Fibroblast of lung (primary cell): ENCODE results near the gene PLSCR1. TPM values are rescaled to one million over a fixed set of nuclear protein-coding genes. Genes with fewer than 3 reads are reported as not detected.

ENCODE experiments used
- DNase-seq, 2 donors: peaks; one replicate each; pipeline versions ENCODE4 v3.0.0 to v3.0.0-alpha.2; 2010; ENCODE audit warnings: low read depth in 2 of 2
- H2AFZ ChIP-seq: 2 replicates; pipeline ENCODE4 v1.5.1; 2012; ENCODE audit warnings: low read length, control low read depth, inconsistent platforms
- H3K27ac ChIP-seq: 2 replicates; pipeline ENCODE4 v1.5.1; 2011; ENCODE audit warnings: low read length, control low read depth; ENCODE audit not compliant: insufficient read depth
- H3K27me3 ChIP-seq: 2 replicates; pipeline ENCODE4 v1.5.1; 2011; ENCODE audit warnings: mild to moderate bottlenecking, low read length; ENCODE audit not compliant: control insufficient read depth, insufficient read depth
- H3K36me3 ChIP-seq: 2 replicates; pipeline ENCODE4 v1.5.1; 2011; ENCODE audit warnings: low read length; ENCODE audit not compliant: control insufficient read depth, insufficient read depth
- H3K4me1 ChIP-seq: 2 replicates; pipeline ENCODE4 v1.5.1; 2011; ENCODE audit warnings: low read length; ENCODE audit not compliant: control insufficient read depth, insufficient read depth; ENCODE audit errors: extremely low read depth
- H3K4me2 ChIP-seq: 2 replicates; pipeline ENCODE4 v1.5.1; 2011; ENCODE audit warnings: low read length, control low read depth; ENCODE audit not compliant: insufficient read depth; ENCODE audit errors: extremely low read depth
- H3K4me3 ChIP-seq, 4 experiments: fragments of 200-600 bp in 1 of 4; sonication (generic) in 1 of 4; replicated peaks in 1 of 4; 2 replicates each; pipeline ENCODE4 v1.5.1; 2011 to 2016; ENCODE audit warnings: low read length in 4 of 4, low read depth in 3 of 4, mild to moderate bottlenecking in 3 of 4, control low read depth in 2 of 4, inconsistent platforms in 1 of 4, mixed read lengths in 1 of 4; ENCODE audit not compliant: insufficient read depth in 1 of 4; ENCODE audit errors: control extremely low read depth in 1 of 4
- H3K79me2 ChIP-seq: 2 replicates; pipeline ENCODE4 v1.5.1; 2012; ENCODE audit warnings: mild to moderate bottlenecking, low read length, inconsistent platforms; ENCODE audit not compliant: control insufficient read depth, insufficient read depth
- H3K9ac ChIP-seq: 2 replicates; pipeline ENCODE4 v1.5.1; 2011; ENCODE audit warnings: mild to moderate bottlenecking, low read length, control low read depth; ENCODE audit not compliant: insufficient read depth
- H3K9me3 ChIP-seq: 2 replicates; pipeline ENCODE4 v1.5.1; 2012; ENCODE audit warnings: low read depth, low read length; ENCODE audit not compliant: control insufficient read depth, insufficient read depth
- H4K20me1 ChIP-seq: 2 replicates; pipeline ENCODE4 v1.5.1; 2011; ENCODE audit warnings: low read length; ENCODE audit not compliant: control insufficient read depth, insufficient read depth; ENCODE audit errors: extremely low read depth
- CTCF ChIP-seq, 2 donors: IDR thresholded peaks in 1 of 2; conservative IDR thresholded peaks in 1 of 2; 1 replicate in 1 of 2; 2 replicates in 1 of 2; pipeline ENCODE4 v1.5.1; 2011 to 2012; ENCODE audit warnings: low read length in 2 of 2, control low read depth in 1 of 2, inconsistent platforms in 1 of 2, low read depth in 1 of 2, mild to moderate bottlenecking in 1 of 2
- EZH2 ChIP-seq: IDR thresholded peaks from 2 replicates; pipeline ENCODE4 v1.5.1; 2012; ENCODE audit warnings: low read length, control low read depth, mild to moderate bottlenecking; ENCODE audit errors: missing control alignments
- polyA plus RNA-seq, 2 donors: library from polyadenylated mRNA; depleted of rRNA in 1 of 2; stranded (reverse) in 1 of 2; unstranded in 1 of 2; fragments of >200 nt; gene quantifications; 2 replicates each; pipeline ENCODE4 v1.2.1, GENCODE V29; 2011 to 2012; ENCODE audit warnings: missing spikeins in 1 of 2
- total RNA-seq: library from RNA; depleted of rRNA; stranded (reverse); fragments of >200 nt; gene quantifications from 2 replicates; pipeline ENCODE4 v1.2.1, GENCODE V29; 2014

PLSCR1 gene
- total and polyA plus RNA-seq, 2 donors (not counting 1 experiment from before 2014, with no cell fraction given): 36.8 to 73.3 TPM

DNA sequence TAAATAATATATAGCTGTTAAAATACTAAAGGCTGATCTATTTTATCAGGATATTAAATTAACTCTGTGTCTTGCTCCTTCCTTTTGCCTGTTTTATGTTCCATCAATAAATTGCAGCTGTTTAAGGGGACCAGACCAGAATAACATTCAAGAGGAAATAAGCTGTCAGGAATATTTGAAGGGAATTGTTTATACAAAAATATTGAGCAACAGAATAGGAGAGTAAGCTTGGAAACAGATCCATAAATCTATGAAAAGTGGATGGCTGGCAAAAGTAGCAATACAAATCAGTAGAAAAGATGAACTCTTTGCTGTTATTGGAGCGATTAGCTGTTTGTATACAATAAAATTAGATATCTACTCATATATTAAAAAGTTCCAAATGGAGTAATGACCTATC, 38.9 kb downstream of the PLSCR1 start:
- Histone ChIP-seq H2AFZ (no peak overlapping the region), H4K20me1 (no peaks in the 10 kb centered on the region), H3K4me2 (no peak overlapping the region), H3K79me2 (no peaks in the 10 kb centered on the region), H3K4me1 (peaks cover 12% of the 10 kb centered on the region), H3K9ac (no peak overlapping the region), H3K36me3 (no peaks in the 10 kb centered on the region), H3K4me3 (no peak overlapping the region), H3K27ac (no peak overlapping the region), H3K27me3 (no peaks in the 10 kb centered on the region), H3K9me3 (no peaks in the 10 kb centered on the region)
- TF ChIP-seq EZH2: no peak
- no peak for TF ChIP-seq CTCF (conservative IDR thresholded peaks at IDR 0.05 in 1 of 2, IDR thresholded peaks at IDR 0.05 in 1 of 2; ENCODE audit: low read depth in 1 of 2, low read length in 2 of 2)
- peak in 1 of 2 donors; percentile 74 for DNase-seq

DNA sequence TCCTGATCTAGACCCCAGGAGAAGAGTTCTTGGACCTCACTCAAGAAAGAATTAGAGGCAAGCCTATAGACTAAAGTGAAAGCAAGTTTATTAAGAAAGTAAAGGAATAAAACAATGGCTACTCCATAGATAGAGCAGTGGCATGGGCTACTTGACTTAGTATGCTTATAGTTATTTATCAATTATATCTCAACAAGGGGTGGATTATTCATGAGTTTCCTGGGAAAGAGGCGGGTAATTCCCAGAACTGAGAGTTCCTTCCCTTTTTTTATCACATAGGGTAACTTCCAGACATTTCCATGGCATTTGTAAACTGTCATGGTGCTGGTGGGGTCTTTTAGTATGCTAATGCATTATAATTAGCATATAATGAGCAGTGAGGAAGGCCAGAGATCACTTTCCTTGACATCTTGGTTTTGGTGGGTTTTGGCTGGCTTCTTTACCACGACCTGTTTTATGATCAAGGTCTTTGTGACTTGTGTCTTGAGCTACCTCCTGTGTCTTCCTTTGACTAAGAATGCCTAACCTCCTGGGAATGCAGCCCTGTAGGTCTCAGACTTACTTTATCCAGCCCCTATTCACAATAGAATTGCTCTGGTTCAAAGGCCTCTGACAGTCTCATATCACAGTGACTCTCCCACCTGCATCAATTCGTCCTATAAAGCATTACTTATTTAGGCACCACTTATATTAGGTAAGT, 39.8 kb downstream of the PLSCR1 start:
- Histone ChIP-seq H3K4me3 (no peak overlapping the region), H3K9me3 (no peaks in the 10 kb centered on the region), H3K27me3 (no peaks in the 10 kb centered on the region), H3K4me1 (peaks cover 12% of the 10 kb centered on the region), H3K4me2 (no peak overlapping the region), H4K20me1 (no peaks in the 10 kb centered on the region), H2AFZ (no peak overlapping the region), H3K79me2 (no peaks in the 10 kb centered on the region), H3K27ac (no peak overlapping the region), H3K36me3 (no peaks in the 10 kb centered on the region), H3K9ac (no peak overlapping the region)
- TF ChIP-seq EZH2: no peak
- no peak for TF ChIP-seq CTCF (conservative IDR thresholded peaks at IDR 0.05 in 1 of 2, IDR thresholded peaks at IDR 0.05 in 1 of 2; ENCODE audit: low read depth in 1 of 2, low read length in 2 of 2)
- DNase-seq: peak in 1 of 2 donors; percentile 19

- H3K36me3 ChIP-seq: no peaks in the 10 kb centered on the region
- H3K9me3 ChIP-seq: no peaks in the 10 kb centered on the region
- no peak overlapping the region for H2AFZ ChIP-seq
- no peak for TF ChIP-seq EZH2
- no peak for TF ChIP-seq CTCF (conservative IDR thresholded peaks at IDR 0.05 in 1 of 2, IDR thresholded peaks at IDR 0.05 in 1 of 2; ENCODE audit: low read depth in 1 of 2, low read length in 2 of 2)
- H3K27ac ChIP-seq: no peak overlapping the region
- no peaks in the 10 kb centered on the region for H3K27me3 ChIP-seq
- no peak overlapping the region for H3K9ac ChIP-seq
- peaks cover 12% of the 10 kb centered on the region for H3K4me1 ChIP-seq
- no peaks in the 10 kb centered on the region for H4K20me1 ChIP-seq
- no peak overlapping the region for H3K4me3 ChIP-seq
- DNase-seq: peak; percentile 93 to 99
- no peaks in the 10 kb centered on the region for H3K79me2 ChIP-seq
- H3K4me2 ChIP-seq: no peak overlapping the region
Measured at GRCh38 chr3:146503461-146504202, 40.8 kb downstream of the PLSCR1 start.
